GM08714 (cell line): Measurements from ENCODE around the gene CACNA1B.

ENCODE experiments used
- H3K4me3 ChIP-seq: fragments of 200-500 bp; sonication (Bioruptor generic); 2 replicates; pipeline ENCODE4 v1.5.1; 2014; ENCODE audit warnings: mild to moderate bottlenecking, low read length, inconsistent platforms
- ZNF274 ChIP-seq: IDR thresholded peaks from 2 replicates; pipeline ENCODE4 v1.6.1; 2012; ENCODE audit warnings: mild to moderate bottlenecking, low read depth, low read length

Gene CACNA1B

DNA sequence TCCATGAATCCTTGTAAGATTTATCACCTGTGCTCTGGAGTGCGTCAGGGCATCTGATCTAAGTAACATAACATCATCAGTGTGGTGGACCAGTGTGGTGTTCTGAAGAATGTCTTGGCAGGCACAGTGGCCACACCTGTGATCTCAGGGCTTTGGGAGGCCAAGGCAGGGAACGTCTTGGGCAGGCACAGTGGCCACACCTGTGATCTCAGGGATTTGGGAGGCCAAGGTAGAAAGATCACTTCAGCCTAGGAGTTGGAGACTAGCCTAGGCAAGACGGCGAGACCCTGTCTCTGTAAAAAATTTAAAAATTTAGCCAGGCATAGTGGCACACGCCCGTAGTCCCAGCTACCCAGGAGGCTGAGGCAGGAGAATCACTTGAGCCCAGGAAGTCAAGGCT is 185.5 kb downstream of the CACNA1B start:
- TF ChIP-seq ZNF274: no peak
- no peak overlapping the region for H3K4me3 ChIP-seq

- no peak overlapping the region for H3K4me3 ChIP-seq
- no peak for TF ChIP-seq ZNF274
These were observed 186.2 kb downstream of the CACNA1B start for GRCh38 chr9:138063785-138064184.

GRCh38 chr9:138064547-138064946 is 187.0 kb downstream of the CACNA1B start:
- H3K4me3 ChIP-seq: no peak overlapping the region
- no peak for TF ChIP-seq ZNF274

- no peak for TF ChIP-seq ZNF274
These were observed 187.7 kb downstream of the CACNA1B start for GRCh38 chr9:138065287-138065686.

DNA sequence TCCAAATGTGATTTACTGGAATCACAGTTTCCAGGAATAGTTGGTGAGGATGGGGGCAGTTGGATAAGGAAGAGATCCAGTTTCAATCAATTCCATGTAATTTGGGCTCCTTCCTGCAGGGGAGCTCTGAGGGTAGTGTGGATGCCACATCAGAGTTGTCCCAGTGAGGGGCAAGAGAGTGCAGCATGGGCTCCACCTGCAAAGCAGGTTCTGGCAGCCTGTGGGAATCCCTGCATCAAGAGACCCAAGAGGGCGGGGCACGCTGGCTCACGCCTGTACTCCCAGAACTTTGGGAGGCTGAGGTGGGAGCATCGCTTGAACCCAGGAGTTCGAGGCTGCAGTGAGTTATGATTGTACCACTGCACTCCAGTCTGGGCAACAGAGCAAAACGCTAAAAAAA is 188.5 kb downstream of the CACNA1B start:
- no peak for TF ChIP-seq ZNF274
- H3K4me3 ChIP-seq: no peak overlapping the region

More at GRCh38 chr9:138065287-138065686, 187.7 kb downstream of the CACNA1B start:
- no peak overlapping the region for H3K4me3 ChIP-seq

DNA sequence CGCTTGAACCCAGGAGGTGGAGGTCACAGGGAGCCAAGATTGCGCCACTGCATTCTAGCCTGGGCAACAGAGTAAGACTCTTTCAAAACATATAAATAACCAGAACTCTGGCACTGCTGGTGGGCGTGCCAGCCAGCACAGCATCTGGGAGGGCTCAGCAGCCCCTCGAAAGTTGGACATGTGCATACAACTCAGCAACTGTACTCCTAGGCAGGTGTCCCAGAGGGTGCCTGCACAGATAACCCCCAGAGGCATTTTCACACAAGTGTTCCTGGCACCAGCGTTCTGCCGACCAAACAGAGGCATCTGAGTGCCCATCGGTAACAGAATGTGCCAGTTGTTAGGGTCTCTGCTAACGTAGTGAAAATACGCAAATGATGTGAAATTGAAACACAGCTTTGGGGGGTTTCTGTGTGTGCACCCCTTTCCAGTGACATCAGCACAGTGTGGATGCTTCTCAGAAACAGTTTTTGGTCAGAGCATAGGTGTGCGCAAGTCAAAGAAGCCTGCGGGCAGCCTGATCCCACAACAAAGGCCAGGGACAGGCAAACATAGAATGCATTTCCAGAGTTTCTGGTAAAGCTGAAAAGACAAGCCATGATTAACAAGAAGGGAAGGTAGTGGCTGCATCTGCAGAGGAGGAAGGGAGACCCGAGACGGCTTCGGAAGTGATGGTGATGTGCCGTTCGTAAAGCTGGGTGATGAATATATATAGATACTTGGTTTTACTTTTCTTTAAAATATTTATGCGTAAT is 190.2 kb downstream of the CACNA1B start:
- TF ChIP-seq ZNF274: no peak
- H3K4me3 ChIP-seq: no peak overlapping the region

DNA sequence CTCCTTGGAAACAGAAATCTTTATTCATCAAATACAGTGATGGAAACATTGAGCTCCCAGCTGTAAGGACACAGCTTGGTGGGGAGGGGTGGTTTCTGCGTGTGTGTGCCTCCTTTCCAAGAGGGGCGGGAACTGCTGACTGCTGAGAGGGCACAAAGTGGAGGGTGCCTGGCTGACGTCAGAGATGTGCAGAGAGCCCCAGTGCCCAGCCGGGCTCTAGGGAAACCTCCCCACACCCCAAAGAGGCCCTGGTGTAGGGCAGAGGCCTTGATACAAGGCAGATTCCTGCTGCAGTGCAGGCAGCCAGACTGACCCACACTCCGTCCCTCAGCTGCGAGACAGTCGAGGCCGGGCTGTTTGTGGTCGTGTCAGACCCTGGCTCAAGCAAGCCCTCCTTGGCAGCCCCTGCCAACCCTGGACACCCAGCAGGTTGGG is 191.0 kb downstream of the CACNA1B start:
- no peak for TF ChIP-seq ZNF274
- H3K4me3 ChIP-seq: no peak overlapping the region

GRCh38 chr9:138069731-138070456 is 192.3 kb downstream of the CACNA1B start:
- no peak overlapping the region for H3K4me3 ChIP-seq
- TF ChIP-seq ZNF274: no peak

GRCh38 chr9:138070815-138071214 is 193.2 kb downstream of the CACNA1B start:
- no peak overlapping the region for H3K4me3 ChIP-seq
- no peak for TF ChIP-seq ZNF274

DNA sequence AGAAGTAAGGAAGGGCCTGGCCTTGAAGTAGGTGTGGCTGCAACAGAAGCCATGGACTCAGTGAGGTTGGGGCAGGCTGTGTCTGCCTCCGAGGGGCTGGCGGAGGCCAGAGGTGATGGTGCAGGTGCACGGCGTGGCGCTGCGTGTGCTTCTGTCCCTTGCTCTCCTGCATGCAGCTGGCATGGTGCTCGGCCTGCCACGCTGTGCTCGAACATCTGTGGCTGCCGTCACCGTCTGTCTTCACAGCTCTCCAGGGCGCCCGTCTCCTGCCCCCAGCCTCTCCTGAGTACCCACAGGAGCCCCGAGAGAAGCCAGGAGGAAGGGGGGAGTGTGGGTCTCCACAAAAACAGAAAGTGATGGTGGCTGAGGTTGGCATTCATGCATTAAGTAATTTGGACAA is 193.7 kb downstream of the CACNA1B start:
- no peak overlapping the region for H3K4me3 ChIP-seq
- TF ChIP-seq ZNF274: no peak

- TF ChIP-seq ZNF274: no peak
- H3K4me3 ChIP-seq: no peak overlapping the region
These were observed 194.1 kb downstream of the CACNA1B start for GRCh38 chr9:138071731-138072130.

GRCh38 chr9:138072161-138072842 is 194.7 kb downstream of the CACNA1B start:
- TF ChIP-seq ZNF274: no peak
- H3K4me3 ChIP-seq: no peak overlapping the region

GRCh38 chr9:138072897-138073296 is 195.3 kb downstream of the CACNA1B start:
- no peak overlapping the region for H3K4me3 ChIP-seq
- TF ChIP-seq ZNF274: no peak

DNA sequence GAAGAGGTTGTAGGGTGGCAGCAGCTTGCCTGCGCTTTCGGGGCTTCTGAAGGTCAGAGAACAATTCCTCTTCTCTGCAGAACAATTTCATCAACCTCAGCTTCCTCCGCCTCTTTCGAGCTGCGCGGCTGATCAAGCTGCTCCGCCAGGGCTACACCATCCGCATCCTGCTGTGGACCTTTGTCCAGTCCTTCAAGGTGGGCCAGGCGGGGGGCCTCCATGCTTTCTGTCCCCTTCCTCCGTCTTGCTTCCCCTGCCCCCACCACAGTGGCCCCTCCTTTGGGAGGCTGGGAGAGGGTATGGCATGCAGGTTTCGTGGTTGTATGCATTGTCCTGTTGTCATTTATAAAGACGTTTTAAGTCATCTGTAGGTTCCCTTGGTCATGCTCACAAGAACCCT is 195.8 kb downstream of the CACNA1B start:
- no peak for TF ChIP-seq ZNF274
- no peak overlapping the region for H3K4me3 ChIP-seq

DNA sequence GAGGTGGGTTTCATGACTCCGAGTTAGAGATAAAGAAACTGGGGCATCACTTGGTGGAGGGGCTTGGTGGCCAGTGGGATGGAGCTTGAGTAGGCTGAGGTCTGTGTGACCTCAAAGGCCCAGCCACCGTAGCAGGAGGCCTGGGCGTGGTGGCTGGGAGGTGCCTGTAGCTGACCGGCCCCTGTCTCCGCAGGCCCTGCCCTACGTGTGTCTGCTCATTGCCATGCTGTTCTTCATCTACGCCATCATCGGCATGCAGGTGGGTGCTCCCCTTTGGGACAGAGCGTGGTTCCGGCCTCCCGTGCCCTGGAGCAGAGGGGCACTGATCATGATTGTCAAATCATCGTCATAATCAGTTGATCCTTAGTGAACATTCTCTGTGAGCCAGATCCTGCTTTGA is 196.2 kb downstream of the CACNA1B start:
- TF ChIP-seq ZNF274: no peak
- H3K4me3 ChIP-seq: no peak overlapping the region
